ENCODE data around the gene CYP2E1.
"Not testable (repeated sequence)": the region's sequence is repeated elsewhere in the genome, so short reads cannot be mapped to it uniquely, and the experiment has no call there.

DNA sequence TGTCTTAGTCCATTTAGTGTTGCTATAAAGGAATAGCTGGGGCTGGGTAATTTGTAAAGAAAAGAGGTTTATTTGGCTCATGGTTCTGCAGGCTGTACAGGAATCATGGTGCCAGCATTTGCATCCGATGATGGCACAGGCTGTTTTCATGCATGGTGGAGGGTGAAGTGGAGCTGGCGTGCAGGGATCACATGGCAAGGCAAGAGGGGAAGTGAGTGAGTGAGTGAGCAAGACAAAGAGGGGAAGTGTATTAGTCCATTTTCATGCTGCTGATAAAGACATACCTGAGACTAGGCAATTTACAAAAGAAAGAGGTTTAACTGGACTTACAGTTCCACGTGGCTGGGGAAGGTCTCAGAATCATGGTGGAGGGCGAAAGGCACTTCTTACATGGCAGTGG, 33.6 kb upstream of the CYP2E1 start:
- not testable (repeated sequence) for TF ChIP-seq CTCF (IDR thresholded peaks at IDR 0.05); ZFX (IDR thresholded peaks at IDR 0.05; ENCODE audit: borderline replicate concordance)
